ENCODE measurements around the gene SNPH.

DNA sequence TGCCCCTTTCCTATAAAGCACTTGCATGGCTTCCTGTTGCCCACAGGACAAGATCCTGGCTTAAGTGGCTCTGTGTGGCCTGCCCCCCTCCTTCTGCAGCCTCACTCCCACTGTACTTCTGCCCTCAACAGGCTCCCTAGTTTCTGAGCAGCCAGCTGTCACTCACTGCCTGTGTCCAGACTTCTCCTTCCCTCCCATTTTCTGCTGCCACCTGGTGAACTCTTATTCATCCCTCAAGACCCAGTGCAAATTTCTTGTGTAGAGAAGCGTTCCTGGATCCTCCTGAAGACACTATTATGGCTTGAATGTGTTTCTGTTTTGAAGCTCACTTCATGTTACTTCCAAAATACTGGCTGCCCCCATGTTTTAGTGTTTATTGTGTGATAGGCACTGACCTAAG, 26.5 kb downstream of the SNPH start:
- TF ChIP-seq, protein P1, sequence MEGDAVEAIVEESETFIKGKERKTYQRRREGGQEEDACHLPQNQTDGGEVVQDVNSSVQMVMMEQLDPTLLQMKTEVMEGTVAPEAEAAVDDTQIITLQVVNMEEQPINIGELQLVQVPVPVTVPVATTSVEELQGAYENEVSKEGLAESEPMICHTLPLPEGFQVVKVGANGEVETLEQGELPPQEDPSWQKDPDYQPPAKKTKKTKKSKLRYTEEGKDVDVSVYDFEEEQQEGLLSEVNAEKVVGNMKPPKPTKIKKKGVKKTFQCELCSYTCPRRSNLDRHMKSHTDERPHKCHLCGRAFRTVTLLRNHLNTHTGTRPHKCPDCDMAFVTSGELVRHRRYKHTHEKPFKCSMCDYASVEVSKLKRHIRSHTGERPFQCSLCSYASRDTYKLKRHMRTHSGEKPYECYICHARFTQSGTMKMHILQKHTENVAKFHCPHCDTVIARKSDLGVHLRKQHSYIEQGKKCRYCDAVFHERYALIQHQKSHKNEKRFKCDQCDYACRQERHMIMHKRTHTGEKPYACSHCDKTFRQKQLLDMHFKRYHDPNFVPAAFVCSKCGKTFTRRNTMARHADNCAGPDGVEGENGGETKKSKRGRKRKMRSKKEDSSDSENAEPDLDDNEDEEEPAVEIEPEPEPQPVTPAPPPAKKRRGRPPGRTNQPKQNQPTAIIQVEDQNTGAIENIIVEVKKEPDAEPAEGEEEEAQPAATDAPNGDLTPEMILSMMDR (IDR thresholded peaks at IDR 0.05) = no peak
- TF ChIP-seq POLR2A (IDR thresholded peaks at IDR 0.05) = no peak
